Adrenal gland (tissue), 5 donors: ENCODE measurements around the gene RASAL1.
A peak's percentile ranks its signal among the peaks of the same experiment; 100 is the strongest.

Experiments
- POLR2A ChIP-seq, 2 donors: fragments of 450-650 bp; IDR thresholded peaks; one replicate each; pipeline ENCODE4 v1.6.1; 2017; ENCODE audit warnings: antibody characterized with exemption in 2 of 2, mild to moderate bottlenecking in 2 of 2, moderate library complexity in 1 of 2
- TF ChIP-seq, protein P1 (sequence below), 6 experiments: fragments of 450-650 bp in 4 of 6; fragments of 200-600 bp in 2 of 6; sonication (generic) in 1 of 6; IDR thresholded peaks; 1 replicate in 5 of 6; 2 replicates in 1 of 6; pipeline versions ENCODE4 v1.5.1 to v1.8.0; 2016 to 2021; ENCODE audit warnings: antibody characterized with exemption in 6 of 6, mild to moderate bottlenecking in 2 of 6, moderate library complexity in 1 of 6
- donor health status: DM: no; HTN: no; CAD: no.

DNA sequence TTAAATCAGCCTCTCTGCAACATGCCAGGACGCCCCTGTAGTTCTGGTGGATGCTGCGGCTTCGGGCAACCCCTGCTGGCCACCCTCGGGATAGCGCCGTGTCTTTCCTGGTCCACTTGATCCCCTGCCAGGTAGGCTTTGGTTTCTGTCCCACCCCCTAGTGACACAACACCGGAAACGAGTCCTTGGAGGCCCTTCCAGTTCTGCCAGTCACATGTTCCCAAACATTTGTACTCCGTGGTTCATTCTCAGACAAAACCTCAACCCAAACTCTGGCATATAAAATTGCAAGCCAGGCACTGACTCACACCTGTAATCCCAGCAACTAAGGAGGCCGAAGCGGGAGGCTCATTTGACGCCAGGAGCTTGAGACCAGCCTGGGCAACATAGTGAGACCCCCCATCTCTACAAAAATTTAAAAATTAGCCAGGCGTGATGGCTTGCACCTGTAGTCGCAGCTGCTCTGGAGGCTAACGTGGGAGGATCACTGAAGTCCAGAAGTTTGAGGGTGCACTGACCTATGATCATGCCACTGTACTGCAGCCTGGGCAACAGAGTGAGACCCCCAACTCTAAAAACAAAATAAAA lies 37.0 kb downstream of the RASAL1 start:
- TF ChIP-seq, protein P1, sequence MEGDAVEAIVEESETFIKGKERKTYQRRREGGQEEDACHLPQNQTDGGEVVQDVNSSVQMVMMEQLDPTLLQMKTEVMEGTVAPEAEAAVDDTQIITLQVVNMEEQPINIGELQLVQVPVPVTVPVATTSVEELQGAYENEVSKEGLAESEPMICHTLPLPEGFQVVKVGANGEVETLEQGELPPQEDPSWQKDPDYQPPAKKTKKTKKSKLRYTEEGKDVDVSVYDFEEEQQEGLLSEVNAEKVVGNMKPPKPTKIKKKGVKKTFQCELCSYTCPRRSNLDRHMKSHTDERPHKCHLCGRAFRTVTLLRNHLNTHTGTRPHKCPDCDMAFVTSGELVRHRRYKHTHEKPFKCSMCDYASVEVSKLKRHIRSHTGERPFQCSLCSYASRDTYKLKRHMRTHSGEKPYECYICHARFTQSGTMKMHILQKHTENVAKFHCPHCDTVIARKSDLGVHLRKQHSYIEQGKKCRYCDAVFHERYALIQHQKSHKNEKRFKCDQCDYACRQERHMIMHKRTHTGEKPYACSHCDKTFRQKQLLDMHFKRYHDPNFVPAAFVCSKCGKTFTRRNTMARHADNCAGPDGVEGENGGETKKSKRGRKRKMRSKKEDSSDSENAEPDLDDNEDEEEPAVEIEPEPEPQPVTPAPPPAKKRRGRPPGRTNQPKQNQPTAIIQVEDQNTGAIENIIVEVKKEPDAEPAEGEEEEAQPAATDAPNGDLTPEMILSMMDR (IDR thresholded peaks at IDR 0.05), result peak; percentile 84 to 96 (median 93)
- no peak for TF ChIP-seq POLR2A (IDR thresholded peaks at IDR 0.05)
